Chondrocyte (in vitro differentiated cells): ENCODE data around the gene EMP1. TPM values are rescaled to one million over a fixed set of nuclear protein-coding genes. Genes with fewer than 3 reads are reported as not detected.

Experiments used
- DNase-seq: peaks from one replicate; pipeline ENCODE4 v3.0.0; 2021; ENCODE audit warnings: mixed read lengths, low spot score
- H3K27ac Mint-ChIP-seq: one replicate; pipeline ENCODE4 v1.8.0; 2021; ENCODE audit warnings: mild to moderate bottlenecking, moderate library complexity, mixed read lengths; ENCODE audit not compliant: unreplicated experiment
- H3K27me3 Mint-ChIP-seq: 2 replicates; pipeline ENCODE4 v1.8.0; 2021; ENCODE audit warnings: low read depth, mixed read lengths
- H3K36me3 Mint-ChIP-seq: 2 replicates; pipeline ENCODE4 v1.8.0; 2021; ENCODE audit warnings: low read depth, mixed read lengths
- H3K4me1 Mint-ChIP-seq: 2 replicates; pipeline ENCODE4 v1.8.0; 2021; ENCODE audit warnings: low read depth, mild to moderate bottlenecking, mixed read lengths
- H3K4me3 Mint-ChIP-seq: one replicate; pipeline ENCODE4 v1.8.0; 2021; ENCODE audit warnings: mild to moderate bottlenecking, moderate library complexity, mixed read lengths; ENCODE audit not compliant: unreplicated experiment
- H3K9me3 Mint-ChIP-seq: 2 replicates; pipeline ENCODE4 v1.8.0; 2021; ENCODE audit warnings: low read depth, mixed read lengths
- CTCF ChIP-seq: fragments of 200-600 bp; sonication (generic); IDR thresholded peaks from 2 replicates; pipeline ENCODE4 v1.5.0; 2021; ENCODE audit warnings: antibody characterized with exemption, mild to moderate bottlenecking, moderate library complexity
- total RNA-seq: library from RNA; stranded (reverse); gene quantifications from 3 replicates; pipeline ENCODE4 v1.2.1, GENCODE V29; 2021

Gene EMP1
- total RNA-seq, 1 donor from 2014 or later = 35.7 TPM

- Mint-ChIP-seq H3K27me3 (no peaks in the 10 kb centered on the region), H3K9me3 (no peaks in the 10 kb centered on the region), H3K27ac (peak overlapping the region; percentile 56), H3K4me3 (no peak overlapping the region), H3K4me1 (peaks cover 59% of the 10 kb centered on the region), H3K36me3 (peaks cover under 1% of the 10 kb centered on the region)
- TF ChIP-seq CTCF = peak; percentile 91
- DNase-seq = no peak
Observed at GRCh38 chr12:13208533-13209435, 12.3 kb downstream of the EMP1 start.

GRCh38 chr12:13209436-13210235 is 13.1 kb downstream of the EMP1 start:
- Mint-ChIP-seq H3K4me1 (peaks cover 50% of the 10 kb centered on the region), H3K27ac (no peak overlapping the region), H3K27me3 (no peaks in the 10 kb centered on the region), H3K36me3 (peaks cover 4% of the 10 kb centered on the region), H3K9me3 (no peaks in the 10 kb centered on the region), H3K4me3 (no peak overlapping the region)
- no peak for TF ChIP-seq CTCF
- DNase-seq = no peak

- Mint-ChIP-seq H3K9me3 (no peaks in the 10 kb centered on the region), H3K36me3 (peaks cover 7% of the 10 kb centered on the region), H3K27ac (no peak overlapping the region), H3K27me3 (no peaks in the 10 kb centered on the region), H3K4me1 (peaks cover 44% of the 10 kb centered on the region), H3K4me3 (no peak overlapping the region)
- DNase-seq = no peak
- no peak for TF ChIP-seq CTCF
Observed at GRCh38 chr12:13210236-13211190, 14.0 kb downstream of the EMP1 start.

DNA sequence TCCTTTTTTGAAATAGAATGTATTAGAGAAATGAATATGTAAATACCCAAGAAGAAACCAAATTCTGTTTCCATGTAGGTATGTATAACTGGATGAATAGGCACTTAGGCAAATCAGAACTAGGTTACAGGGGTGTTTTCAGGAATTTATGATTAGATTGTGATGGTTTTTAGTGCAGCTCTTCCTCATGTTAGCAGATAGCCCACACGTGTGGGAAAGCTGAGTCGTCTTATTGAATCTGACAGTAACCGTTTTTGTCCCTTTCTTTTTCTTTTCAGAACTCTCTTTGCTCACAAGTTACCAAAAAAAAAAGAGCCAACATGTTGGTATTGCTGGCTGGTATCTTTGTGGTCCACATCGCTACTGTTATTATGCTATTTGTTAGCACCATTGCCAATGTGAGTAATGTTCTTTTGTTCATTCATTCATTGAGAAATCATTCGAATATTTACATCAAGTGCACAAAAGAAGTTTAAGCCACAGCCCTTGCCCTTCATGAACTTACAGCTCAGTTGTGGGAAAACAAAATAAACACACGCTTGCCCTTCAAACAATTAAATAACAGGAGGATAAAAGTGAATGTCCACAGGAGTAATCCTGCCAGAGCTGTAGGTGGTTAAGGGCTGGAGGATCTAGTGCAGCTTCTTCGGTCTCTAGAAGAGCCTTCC is 14.8 kb downstream of the EMP1 start:
- TF ChIP-seq CTCF = no peak
- Mint-ChIP-seq H3K4me3 (no peak overlapping the region), H3K27ac (no peak overlapping the region), H3K27me3 (no peaks in the 10 kb centered on the region), H3K36me3 (peaks cover 9% of the 10 kb centered on the region), H3K4me1 (peaks cover 36% of the 10 kb centered on the region), H3K9me3 (peaks cover 5% of the 10 kb centered on the region)
- no peak for DNase-seq
